ENCODE results near the gene IFT43.
A peak's percentile ranks its signal among the peaks of the same experiment; 100 is the strongest.
"Not testable (repeated sequence)": the region's sequence is repeated elsewhere in the genome, so short reads cannot be mapped to it uniquely, and the experiment has no call there.

Gene IFT43

GRCh38 chr14:75980856-75981255 lies 4.7 kb upstream of the IFT43 start:
- DNase-seq (ENCODE audit: low spot score), result no peak

- DNase-seq (ENCODE audit: low spot score), result peak; percentile 91
Measured at GRCh38 chr14:75981426-75982265, 3.9 kb upstream of the IFT43 start, which contains the start of gene TGFB3. Gene TGFB3 (minus strand): TSS chr14:75981995. CDS start chr14:75980893, 1,102 bp downstream.

- peak; percentile 93 for DNase-seq (ENCODE audit: low spot score)
Measured at GRCh38 chr14:75982266-75983018, 3.1 kb upstream of the IFT43 start.

GRCh38 chr14:75983019-75983358 lies 2.6 kb upstream of the IFT43 start:
- no peak for DNase-seq (ENCODE audit: low spot score)

- DNase-seq (ENCODE audit: low spot score), result no peak
Measured at GRCh38 chr14:75984674-75985073, 889 bp upstream of the IFT43 start.

- DNase-seq (ENCODE audit: low spot score), result no peak
Measured at GRCh38 chr14:75986439-75986765, 839 bp downstream of the IFT43 start.

GRCh38 chr14:75987201-75987970 lies 1.8 kb downstream of the IFT43 start:
- no peak for DNase-seq (ENCODE audit: low spot score)

- DNase-seq (ENCODE audit: low spot score), result no peak
Measured at GRCh38 chr14:75989134-75989533, 3.6 kb downstream of the IFT43 start.

- DNase-seq (ENCODE audit: low spot score), result no peak
Measured at GRCh38 chr14:75990297-75990696, 4.7 kb downstream of the IFT43 start.

GRCh38 chr14:75991753-75992152 lies 6.2 kb downstream of the IFT43 start:
- DNase-seq (ENCODE audit: low spot score), result no peak

GRCh38 chr14:75993567-75994041 lies 8.0 kb downstream of the IFT43 start:
- DNase-seq (ENCODE audit: low spot score), result no peak

- peak; percentile 74 for DNase-seq (ENCODE audit: low spot score)
Measured at GRCh38 chr14:75995372-75996041, 9.9 kb downstream of the IFT43 start.

GRCh38 chr14:75996488-75996887 lies 10.9 kb downstream of the IFT43 start:
- DNase-seq (ENCODE audit: low spot score), result no peak

- no peak for DNase-seq (ENCODE audit: low spot score)
Measured at GRCh38 chr14:75999511-76000190, 14.1 kb downstream of the IFT43 start.

GRCh38 chr14:76002383-76002782 lies 16.8 kb downstream of the IFT43 start:
- no peak for DNase-seq (ENCODE audit: low spot score)

GRCh38 chr14:76006253-76006652 lies 20.7 kb downstream of the IFT43 start:
- DNase-seq (ENCODE audit: low spot score), result no peak

GRCh38 chr14:76007379-76007778 lies 21.8 kb downstream of the IFT43 start:
- DNase-seq (ENCODE audit: low spot score), result no peak

- no peak for DNase-seq (ENCODE audit: low spot score)
Measured at GRCh38 chr14:76007852-76008251, 22.3 kb downstream of the IFT43 start.

- DNase-seq (ENCODE audit: low spot score), result not testable (repeated sequence)
Measured at GRCh38 chr14:76009627-76010026, 24.1 kb downstream of the IFT43 start.

- DNase-seq (ENCODE audit: low spot score), result no peak
Measured at GRCh38 chr14:76011930-76012329, 26.4 kb downstream of the IFT43 start.

- DNase-seq (ENCODE audit: low spot score), result no peak
Measured at GRCh38 chr14:76012354-76012753, 26.8 kb downstream of the IFT43 start.

All from left forelimb (tissue), 1 donor.